22Rv1 (cell line): ENCODE results near the gene LEFTY2.
"Not testable (repeated sequence)": the region's sequence is repeated elsewhere in the genome, so short reads cannot be mapped to it uniquely, and the experiment has no call there.

ENCODE experiments used
- ZFX ChIP-seq: fragments of 450-650 bp; IDR thresholded peaks from 2 replicates; pipeline ENCODE4 v1.6.1; 2017; ENCODE audit warnings: antibody characterized with exemption, borderline replicate concordance
- TF ChIP-seq, protein P1 (sequence below): fragments of 450-650 bp; IDR thresholded peaks from 2 replicates; pipeline ENCODE4 v1.5.1; 2017; ENCODE audit warnings: mild to moderate bottlenecking

DNA sequence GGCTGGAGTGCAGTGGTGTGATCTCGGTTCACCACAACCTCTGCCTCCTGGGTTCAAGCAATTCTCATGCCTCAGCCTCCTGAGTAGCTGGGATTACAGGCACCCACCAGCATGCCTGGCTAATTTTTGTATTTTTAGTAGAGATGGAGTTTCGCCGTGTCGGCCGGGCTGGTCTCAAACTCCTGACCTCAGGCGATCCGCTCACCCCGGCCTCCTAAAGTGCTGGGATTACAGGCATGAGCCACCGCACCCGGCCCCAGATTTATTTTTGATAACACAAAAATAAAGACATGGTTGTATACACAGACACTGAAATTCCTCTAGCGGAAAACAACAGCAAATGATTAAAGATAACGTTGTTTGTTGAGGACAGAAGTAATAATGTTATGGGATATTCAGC lies 34.1 kb upstream of the LEFTY2 start:
- TF ChIP-seq, protein P1, sequence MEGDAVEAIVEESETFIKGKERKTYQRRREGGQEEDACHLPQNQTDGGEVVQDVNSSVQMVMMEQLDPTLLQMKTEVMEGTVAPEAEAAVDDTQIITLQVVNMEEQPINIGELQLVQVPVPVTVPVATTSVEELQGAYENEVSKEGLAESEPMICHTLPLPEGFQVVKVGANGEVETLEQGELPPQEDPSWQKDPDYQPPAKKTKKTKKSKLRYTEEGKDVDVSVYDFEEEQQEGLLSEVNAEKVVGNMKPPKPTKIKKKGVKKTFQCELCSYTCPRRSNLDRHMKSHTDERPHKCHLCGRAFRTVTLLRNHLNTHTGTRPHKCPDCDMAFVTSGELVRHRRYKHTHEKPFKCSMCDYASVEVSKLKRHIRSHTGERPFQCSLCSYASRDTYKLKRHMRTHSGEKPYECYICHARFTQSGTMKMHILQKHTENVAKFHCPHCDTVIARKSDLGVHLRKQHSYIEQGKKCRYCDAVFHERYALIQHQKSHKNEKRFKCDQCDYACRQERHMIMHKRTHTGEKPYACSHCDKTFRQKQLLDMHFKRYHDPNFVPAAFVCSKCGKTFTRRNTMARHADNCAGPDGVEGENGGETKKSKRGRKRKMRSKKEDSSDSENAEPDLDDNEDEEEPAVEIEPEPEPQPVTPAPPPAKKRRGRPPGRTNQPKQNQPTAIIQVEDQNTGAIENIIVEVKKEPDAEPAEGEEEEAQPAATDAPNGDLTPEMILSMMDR: not testable (repeated sequence)
- not testable (repeated sequence) for TF ChIP-seq ZFX
